GM12878 (cell line): ENCODE data around the gene NHSL1. TPM values are rescaled to one million over a fixed set of nuclear protein-coding genes. Genes with fewer than 3 reads are reported as not detected.

Experiments
- ATAC-seq: fragments of 200-7000 bp; cut with Tn5 transposase; 3 replicates; pipeline ENCODE4 v1.9.1; 2020; ENCODE audit warnings: mild to moderate bottlenecking, moderate library complexity
- BruUV-seq: library from RNA; stranded (reverse); fragments of 400-500 nt; replicated peaks from 2 replicates; lab custom pipeline; 2021; lab: Mats Ljungman, UMichigan
- CTCF ChIA-PET: fragments of 300-600 bp; sonication (Branson Sonifier 250); formaldehyde crosslinking; extraction: SDS; loops from one replicate; lab custom pipeline; 2021; ENCODE audit warnings: inconsistent platforms; lab: Yijun Ruan, JAX
- POLR2A ChIA-PET: fragments of 350-600 bp; formaldehyde crosslinking; extraction: SDS; loops from one replicate; lab custom pipeline; 2021; ENCODE audit warnings: inconsistent platforms; lab: Charles Lee
- RAD21 ChIA-PET: fragments of 300-600 bp; sonication (Branson Sonifier 250); formaldehyde crosslinking; loops from one replicate; lab custom pipeline; 2023; ENCODE audit warnings: antibody characterized with exemption; ENCODE audit not compliant: unreplicated experiment; lab: Charles Lee
- SMC1A ChIA-PET: fragments of 300-600 bp; sonication (Branson Sonifier 250); formaldehyde crosslinking; loops from one replicate; lab custom pipeline; 2023; ENCODE audit not compliant: unreplicated experiment, uncharacterized antibody; lab: Charles Lee
- DNase-seq: peaks from one replicate; pipeline ENCODE4 v3.0.0-alpha.2; 2011; ENCODE audit warnings: low read depth, low spot score
- FAIRE-seq: peaks from 3 replicates; lab custom pipeline; 2011; peaks lifted over from hg19 to GRCh38; lab: Jason Lieb, UNC
- H2AFZ ChIP-seq: 2 replicates; pipeline ENCODE4 v1.6.0; 2011; ENCODE audit warnings: low read depth, low read length, control low read depth; ENCODE audit not compliant: control insufficient read depth
- H3K27ac ChIP-seq: 2 replicates; pipeline ENCODE4 v1.5.1; 2011; ENCODE audit warnings: control low read depth; ENCODE audit not compliant: control insufficient read depth, insufficient read depth
- H3K27me3 ChIP-seq, 2 experiments: replicated peaks in 1 of 2; 2 replicates each; pipeline versions ENCODE4 v1.6.0 to v1.6.1; 2011; ENCODE audit warnings: low read length in 1 of 2; ENCODE audit not compliant: control insufficient read depth in 2 of 2, insufficient read depth in 2 of 2
- H3K36me3 ChIP-seq, 2 experiments: 2 replicates each; pipeline ENCODE4 v1.5.1; 2011; ENCODE audit warnings: low read length in 1 of 2; ENCODE audit not compliant: control insufficient read depth in 2 of 2, insufficient read depth in 2 of 2
- H3K4me1 ChIP-seq: 2 replicates; pipeline ENCODE4 v1.6.1; 2011; ENCODE audit warnings: mild to moderate bottlenecking, low read length, moderate library complexity, mixed read lengths; ENCODE audit not compliant: control insufficient read depth, insufficient read depth
- H3K4me2 ChIP-seq: 2 replicates; pipeline ENCODE4 v1.6.0; 2011; ENCODE audit warnings: control low read depth; ENCODE audit not compliant: control insufficient read depth, insufficient read depth
- H3K4me3 ChIP-seq: fragments of 200-600 bp; sonication (generic); 2 replicates; pipeline ENCODE4 v1.5.1; 2016
- H3K79me2 ChIP-seq: 2 replicates; pipeline ENCODE4 v1.6.0; 2011; ENCODE audit warnings: low read length; ENCODE audit not compliant: control insufficient read depth, insufficient read depth
- H3K9ac ChIP-seq: 2 replicates; pipeline ENCODE4 v1.8.0; 2011; ENCODE audit warnings: low read length, control low read depth, mixed read lengths; ENCODE audit not compliant: control insufficient read depth, insufficient read depth
- H3K9me3 ChIP-seq: replicated peaks from 3 replicates; pipeline ENCODE4 v1.5.1; 2011; ENCODE audit warnings: mild to moderate bottlenecking, low read length; ENCODE audit not compliant: control insufficient read depth, insufficient read depth
- H4K20me1 ChIP-seq: 2 replicates; pipeline ENCODE4 v1.6.0; 2011; ENCODE audit not compliant: control insufficient read depth, insufficient read depth
- HDAC6 ChIP-seq: fragments of 200-600 bp; sonication (generic); IDR thresholded peaks from one replicate; pipeline ENCODE4 v1.8.0; 2017; ENCODE audit warnings: antibody characterized with exemption; ENCODE audit not compliant: unreplicated experiment
- NFXL1 ChIP-seq: fragments of 450-650 bp; IDR thresholded peaks from 2 replicates; pipeline ENCODE4 v1.6.1; 2017; ENCODE audit warnings: antibody characterized with exemption, mild to moderate bottlenecking, borderline replicate concordance
- NR2C2 ChIP-seq: IDR thresholded peaks from 2 replicates; pipeline ENCODE4 v1.6.1; 2011; ENCODE audit warnings: borderline replicate concordance, low read depth; ENCODE audit not compliant: control insufficient read depth, insufficient read length
- RAD51 ChIP-seq: fragments of 450-650 bp; IDR thresholded peaks from 2 replicates; pipeline ENCODE4 v1.6.1; 2016; ENCODE audit warnings: moderate library complexity, mild to moderate bottlenecking, inconsistent platforms
- RUNX3 ChIP-seq: IDR thresholded peaks from 2 replicates; pipeline ENCODE4 v1.6.1; 2012; ENCODE audit warnings: low read length, inconsistent platforms
- SIX5 ChIP-seq: IDR thresholded peaks from 2 replicates; pipeline ENCODE4 v1.6.1; 2011; ENCODE audit warnings: mild to moderate bottlenecking, low read depth, low read length, moderate library complexity; ENCODE audit not compliant: severe bottlenecking
- SMARCA5 ChIP-seq: fragments of 450-650 bp; IDR thresholded peaks from 2 replicates; pipeline ENCODE4 v1.6.1; 2017; ENCODE audit warnings: mild to moderate bottlenecking
- WRNIP1 ChIP-seq: IDR thresholded peaks from 2 replicates; pipeline ENCODE4 v1.6.1; 2011; ENCODE audit warnings: low read depth, low read length, improper control_type of control experiment, borderline replicate concordance
- WGBS: methylation state at CpG from one replicate; pipeline ENCODE4 v1.1.6; 2016; ENCODE audit warnings: low lambda C conversion rate; ENCODE audit not compliant: insufficient replicate concordance, insufficient coverage; ENCODE audit errors: missing lambda C conversion rate; 5-methylcytosine and 5-hydroxymethylcytosine counted together
- in situ Hi-C: fragments of 300-500 bp; cut with MboI; formaldehyde crosslinking; loops from 9 replicates; pipeline ENCODE4 v1.14.3; 2018; ENCODE audit warnings: mixed read lengths
- intact Hi-C: fragments of 100-400 bp; cut with micrococcal nuclease; formaldehyde crosslinking; loops from one replicate; pipeline ENCODE4 v1.14.2; 2022; ENCODE audit not compliant: unreplicated experiment
- polyA plus RNA-seq, 11 experiments: library from polyadenylated mRNA; depleted of rRNA in 4 of 11; unstranded in 6 of 11; stranded (reverse) in 5 of 11; fragments of >200 nt; fragmentation: Nextera tagmentation in 4 of 11; fragmentation: Illumina TruSeq in 1 of 11; extraction: Ambion mirVana in 4 of 11; extraction: Trizol in 1 of 11; gene quantifications; 1 replicate in 1 of 11; 2 replicates in 10 of 11; pipeline versions ENCODE4 v1.2.1 to v1.2.3, GENCODE V29; 2011 to 2016; ENCODE audit warnings: inconsistent platforms in 2 of 11, missing spikeins in 2 of 11, low read depth in 1 of 11
- total RNA-seq, 4 experiments: library from RNA; depleted of rRNA in 3 of 4; stranded (reverse); fragments of >200 nt in 3 of 4; fragmentation: Illumina TruSeq in 1 of 4; extraction: Trizol in 1 of 4; gene quantifications; 2 replicates each; pipeline versions ENCODE4 v1.2.1 to v1.2.3, GENCODE V29; 2013 to 2021
- TF ChIP-seq, protein P1 (sequence below): fragments of 450-650 bp; IDR thresholded peaks from 2 replicates; pipeline ENCODE4 v1.6.1; 2017; ENCODE audit warnings: low read depth, mild to moderate bottlenecking, moderate library complexity
- TF ChIP-seq, protein P2 (sequence below): fragments of 450-650 bp; conservative IDR thresholded peaks from 2 replicates; pipeline ENCODE4 v1.6.1; 2017; ENCODE audit warnings: mild to moderate bottlenecking, moderate library complexity
- TF ChIP-seq, protein P3 (sequence below): fragments of 450-650 bp; IDR thresholded peaks from 2 replicates; pipeline ENCODE4 v1.6.1; 2017; ENCODE audit warnings: borderline replicate concordance

The NHSL1 gene
- total and polyA plus RNA-seq, 10 of the 15 experiments (the other 5 are each of a cell fraction or from before 2014, with no cell fraction given): 0.26 to 14.1 (median 0.90) TPM

GRCh38 chr6:138527411-138528088 lies 28.3 kb upstream of the NHSL1 start (continued):
- TF ChIP-seq, protein P1, sequence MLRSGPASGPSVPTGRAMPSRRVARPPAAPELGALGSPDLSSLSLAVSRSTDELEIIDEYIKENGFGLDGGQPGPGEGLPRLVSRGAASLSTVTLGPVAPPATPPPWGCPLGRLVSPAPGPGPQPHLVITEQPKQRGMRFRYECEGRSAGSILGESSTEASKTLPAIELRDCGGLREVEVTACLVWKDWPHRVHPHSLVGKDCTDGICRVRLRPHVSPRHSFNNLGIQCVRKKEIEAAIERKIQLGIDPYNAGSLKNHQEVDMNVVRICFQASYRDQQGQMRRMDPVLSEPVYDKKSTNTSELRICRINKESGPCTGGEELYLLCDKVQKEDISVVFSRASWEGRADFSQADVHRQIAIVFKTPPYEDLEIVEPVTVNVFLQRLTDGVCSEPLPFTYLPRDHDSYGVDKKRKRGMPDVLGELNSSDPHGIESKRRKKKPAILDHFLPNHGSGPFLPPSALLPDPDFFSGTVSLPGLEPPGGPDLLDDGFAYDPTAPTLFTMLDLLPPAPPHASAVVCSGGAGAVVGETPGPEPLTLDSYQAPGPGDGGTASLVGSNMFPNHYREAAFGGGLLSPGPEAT: no peak
- TF ChIP-seq NR2C2 (no peak), SMARCA5 (no peak)
- TF ChIP-seq, protein P2, sequence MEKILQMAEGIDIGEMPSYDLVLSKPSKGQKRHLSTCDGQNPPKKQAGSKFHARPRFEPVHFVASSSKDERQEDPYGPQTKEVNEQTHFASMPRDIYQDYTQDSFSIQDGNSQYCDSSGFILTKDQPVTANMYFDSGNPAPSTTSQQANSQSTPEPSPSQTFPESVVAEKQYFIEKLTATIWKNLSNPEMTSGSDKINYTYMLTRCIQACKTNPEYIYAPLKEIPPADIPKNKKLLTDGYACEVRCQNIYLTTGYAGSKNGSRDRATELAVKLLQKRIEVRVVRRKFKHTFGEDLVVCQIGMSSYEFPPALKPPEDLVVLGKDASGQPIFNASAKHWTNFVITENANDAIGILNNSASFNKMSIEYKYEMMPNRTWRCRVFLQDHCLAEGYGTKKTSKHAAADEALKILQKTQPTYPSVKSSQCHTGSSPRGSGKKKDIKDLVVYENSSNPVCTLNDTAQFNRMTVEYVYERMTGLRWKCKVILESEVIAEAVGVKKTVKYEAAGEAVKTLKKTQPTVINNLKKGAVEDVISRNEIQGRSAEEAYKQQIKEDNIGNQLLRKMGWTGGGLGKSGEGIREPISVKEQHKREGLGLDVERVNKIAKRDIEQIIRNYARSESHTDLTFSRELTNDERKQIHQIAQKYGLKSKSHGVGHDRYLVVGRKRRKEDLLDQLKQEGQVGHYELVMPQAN: no peak

DNA sequence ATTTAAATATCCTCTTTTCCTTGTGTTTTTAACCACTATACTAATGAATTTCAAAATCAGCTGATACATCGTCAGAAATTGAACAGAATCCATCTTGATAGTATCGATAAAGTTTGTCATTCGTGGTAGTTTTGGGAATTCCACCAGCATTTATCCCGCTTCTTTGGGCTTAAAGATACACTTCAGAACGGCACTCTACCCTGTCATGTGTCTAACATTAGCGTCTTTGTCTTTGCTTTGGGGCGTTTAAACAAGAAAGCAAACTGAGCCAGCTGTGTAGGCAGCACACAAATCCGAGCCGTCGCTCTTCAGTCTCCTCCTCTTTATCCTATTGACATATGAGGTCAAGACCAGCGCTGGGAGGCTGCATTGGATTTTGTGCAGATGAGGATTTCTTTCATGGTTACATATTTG lies 27.5 kb upstream of the NHSL1 start:
- DNase-seq: no peak
- ChIA-PET RAD21 (interaction anchor here (1.0 kb wide), 2 partner anchors 18 to 62 kb away, joined by 3 read pairs; no protein-coding TSS in a partner anchor), SMC1A (interaction anchor here (0.6 to 1.2 kb wide), 4 partner anchors 9 to 410 kb away, joined by 3 to 6 read pairs (median 4); no protein-coding TSS in a partner anchor), CTCF (interaction anchor here (1.2 to 5.2 kb wide), 4 partner anchors 9 to 410 kb away, joined by 3 to 25 read pairs (median 6); no protein-coding TSS in a partner anchor), POLR2A (no interaction called here)
- Histone ChIP-seq H3K9ac (no peak overlapping the region), H3K27me3 (no peaks in the 10 kb centered on the region), H3K27ac (no peak overlapping the region), H3K4me3 (no peak overlapping the region), H2AFZ (no peak overlapping the region), H3K36me3 (no peaks in the 10 kb centered on the region), H3K79me2 (no peaks in the 10 kb centered on the region), H4K20me1 (no peaks in the 10 kb centered on the region), H3K4me1 (no peaks in the 10 kb centered on the region), H3K9me3 (no peaks in the 10 kb centered on the region), H3K4me2 (no peak overlapping the region)
- FAIRE-seq: no peak
- no peak for ATAC-seq
- TF ChIP-seq RUNX3: no peak
- TF ChIP-seq WRNIP1: no peak
- no peak for TF ChIP-seq SIX5
- TF ChIP-seq, protein P3, sequence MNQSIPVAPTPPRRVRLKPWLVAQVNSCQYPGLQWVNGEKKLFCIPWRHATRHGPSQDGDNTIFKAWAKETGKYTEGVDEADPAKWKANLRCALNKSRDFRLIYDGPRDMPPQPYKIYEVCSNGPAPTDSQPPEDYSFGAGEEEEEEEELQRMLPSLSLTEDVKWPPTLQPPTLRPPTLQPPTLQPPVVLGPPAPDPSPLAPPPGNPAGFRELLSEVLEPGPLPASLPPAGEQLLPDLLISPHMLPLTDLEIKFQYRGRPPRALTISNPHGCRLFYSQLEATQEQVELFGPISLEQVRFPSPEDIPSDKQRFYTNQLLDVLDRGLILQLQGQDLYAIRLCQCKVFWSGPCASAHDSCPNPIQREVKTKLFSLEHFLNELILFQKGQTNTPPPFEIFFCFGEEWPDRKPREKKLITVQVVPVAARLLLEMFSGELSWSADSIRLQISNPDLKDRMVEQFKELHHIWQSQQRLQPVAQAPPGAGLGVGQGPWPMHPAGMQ: no peak
- no peak for TF ChIP-seq NFXL1
- TF ChIP-seq HDAC6: no peak
- no peak for TF ChIP-seq RAD51
- 43% methylated on average over 11 of the region's 11 CpGs for WGBS
- intact Hi-C loops: no loop called here
- in situ Hi-C loops: no loop called here
- BruUV-seq: no TSS peak
